ENCODE results near the gene GDPD3.

Gene GDPD3

DNA sequence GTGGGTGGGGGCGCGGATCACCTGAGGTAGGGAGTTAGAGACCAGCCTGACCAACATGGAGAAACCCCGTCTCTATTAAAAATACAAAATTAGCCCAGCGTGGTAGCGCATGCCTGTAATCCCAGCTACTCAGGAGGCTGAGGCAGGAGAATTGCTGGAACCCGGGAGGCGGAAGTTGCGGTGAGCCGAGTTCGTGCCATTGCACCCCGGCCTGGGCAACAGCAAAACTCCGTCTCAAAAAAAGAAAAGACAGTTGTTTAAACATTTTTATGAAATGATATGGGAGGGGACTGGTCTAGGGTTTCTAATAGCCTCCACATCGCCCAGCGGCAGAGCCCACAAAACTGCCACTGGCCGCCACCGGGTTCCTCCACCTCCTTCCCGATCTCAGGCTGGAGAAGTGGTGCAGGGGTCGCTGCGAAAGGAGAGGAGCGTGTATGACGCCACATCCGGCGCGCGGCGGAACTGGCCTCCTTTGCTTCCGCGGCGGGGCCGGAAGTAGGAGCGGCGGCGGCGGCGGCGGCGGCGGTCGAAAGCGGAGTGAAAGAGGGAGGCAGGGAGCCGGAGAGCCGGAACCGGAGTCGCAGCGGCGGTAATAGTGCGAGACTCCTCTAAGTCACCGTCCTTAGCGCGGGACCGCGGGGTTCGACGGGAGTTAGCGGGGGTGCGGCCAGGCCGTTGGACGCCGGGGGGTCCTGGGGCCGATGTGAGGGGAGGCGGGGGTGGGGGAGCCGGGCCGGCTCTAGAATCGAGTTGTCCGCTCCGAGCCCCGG, 37.6 kb downstream of the GDPD3 start, which contains the start of gene PPP4C:
TSS of gene PPP4C (plus strand) at position 492 of the 773 bp plus-strand sequence. CDS start 384 bp downstream, outside the sequence.
- peak; percentile 76 for DNase-seq

DNA sequence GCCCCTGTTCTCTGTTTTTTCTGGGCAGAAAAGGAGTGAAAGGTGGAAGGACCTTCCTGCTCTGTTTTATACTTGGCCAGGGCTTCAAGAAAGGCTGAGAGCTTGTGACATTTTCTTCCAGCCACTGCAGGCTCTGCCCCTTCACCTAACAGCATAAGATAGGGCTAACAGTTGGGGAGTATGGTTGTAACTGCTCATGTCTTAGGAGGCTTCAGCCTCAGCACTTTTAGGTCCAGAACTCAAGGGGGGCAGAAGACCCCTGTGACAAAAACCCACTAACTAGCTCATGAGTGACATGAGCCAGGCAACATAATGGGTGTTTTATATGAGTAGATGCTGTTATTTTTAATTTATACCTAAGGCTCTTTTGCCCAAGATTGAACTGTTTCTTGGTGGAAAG, 42.8 kb downstream of the GDPD3 start:
- DNase-seq = no peak

DNA sequence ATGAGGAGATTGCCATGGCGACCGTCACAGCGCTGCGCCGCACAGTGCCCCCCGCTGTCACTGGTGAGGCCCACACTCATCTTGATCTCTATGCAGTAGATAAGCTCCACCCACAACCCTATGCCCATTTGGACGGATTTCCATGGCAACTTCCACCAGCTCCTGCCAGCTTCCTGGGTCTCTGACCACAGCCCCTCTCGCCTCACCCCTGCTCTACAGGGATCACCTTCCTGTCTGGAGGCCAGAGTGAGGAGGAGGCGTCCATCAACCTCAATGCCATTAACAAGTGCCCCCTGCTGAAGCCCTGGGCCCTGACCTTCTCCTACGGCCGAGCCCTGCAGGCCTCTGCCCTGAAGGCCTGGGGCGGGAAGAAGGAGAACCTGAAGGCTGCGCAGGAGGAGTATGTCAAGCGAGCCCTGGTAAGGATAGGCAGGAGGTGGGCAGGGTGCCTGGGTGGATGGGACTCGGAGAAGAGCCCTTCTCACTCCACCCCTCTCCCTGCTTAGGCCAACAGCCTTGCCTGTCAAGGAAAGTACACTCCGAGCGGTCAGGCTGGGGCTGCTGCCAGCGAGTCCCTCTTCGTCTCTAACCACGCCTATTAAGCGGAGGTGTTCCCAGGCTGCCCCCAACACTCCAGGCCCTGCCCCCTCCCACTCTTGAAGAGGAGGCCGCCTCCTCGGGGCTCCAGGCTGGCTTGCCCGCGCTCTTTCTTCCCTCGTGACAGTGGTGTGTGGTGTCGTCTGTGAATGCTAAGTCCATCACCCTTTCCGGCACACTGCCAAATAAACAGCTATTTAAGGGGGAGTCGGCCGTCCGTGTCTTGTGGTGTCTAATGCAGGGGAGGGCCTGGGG, 43.5 kb downstream of the GDPD3 start:
- DNase-seq = no peak

DNA sequence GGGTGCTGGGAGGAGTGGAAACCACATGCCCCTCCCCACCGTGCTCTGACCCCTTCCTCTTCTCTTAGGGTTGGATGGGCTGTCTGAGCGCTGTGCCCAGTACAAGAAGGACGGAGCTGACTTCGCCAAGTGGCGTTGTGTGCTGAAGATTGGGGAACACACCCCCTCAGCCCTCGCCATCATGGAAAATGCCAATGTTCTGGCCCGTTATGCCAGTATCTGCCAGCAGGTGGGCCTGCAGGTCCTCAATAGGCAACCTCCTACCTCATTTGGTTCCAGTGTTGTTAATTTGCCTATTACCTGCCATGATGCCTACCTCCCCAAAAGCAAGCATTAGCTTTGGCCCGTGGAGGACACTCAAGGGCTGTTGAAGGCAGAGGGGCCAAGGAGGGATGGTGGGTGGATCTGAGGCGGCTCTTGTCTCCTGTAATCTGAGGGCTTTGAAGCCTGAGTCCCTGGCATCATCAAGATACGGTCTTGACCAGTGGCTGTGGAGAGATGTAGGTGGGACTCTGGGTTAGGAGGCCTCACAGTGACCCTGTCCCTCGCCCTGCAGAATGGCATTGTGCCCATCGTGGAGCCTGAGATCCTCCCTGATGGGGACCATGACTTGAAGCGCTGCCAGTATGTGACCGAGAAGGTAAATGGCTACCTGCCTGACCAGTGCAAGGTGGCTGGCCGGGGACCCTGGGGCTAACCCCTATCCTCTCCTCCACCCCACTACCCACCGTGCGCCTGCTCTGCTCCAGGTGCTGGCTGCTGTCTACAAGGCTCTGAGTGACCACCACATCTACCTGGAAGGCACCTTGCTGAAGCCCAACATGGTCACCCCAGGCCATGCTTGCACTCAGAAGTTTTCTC, 44.4 kb downstream of the GDPD3 start:
- no peak for DNase-seq

DNA sequence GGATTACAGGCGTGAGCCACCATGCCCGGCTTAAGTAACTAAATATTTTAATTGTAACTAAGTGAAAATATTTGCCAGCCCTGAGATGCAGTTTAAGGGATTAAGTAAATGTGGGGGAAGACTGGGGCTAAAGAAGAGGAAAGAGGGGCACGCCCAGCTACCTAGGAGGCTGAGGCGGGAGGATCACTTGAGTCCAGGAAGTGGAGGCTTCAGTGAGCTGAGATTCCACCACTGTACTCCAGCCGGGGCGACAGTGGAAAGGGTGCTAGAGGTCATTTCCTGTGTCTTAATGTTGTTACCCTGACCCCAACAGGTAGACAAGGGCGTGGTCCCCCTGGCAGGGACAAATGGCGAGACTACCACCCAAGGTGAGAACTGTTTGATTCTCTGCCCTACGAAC, 45.0 kb downstream of the GDPD3 start:
- DNase-seq = no peak

DNA sequence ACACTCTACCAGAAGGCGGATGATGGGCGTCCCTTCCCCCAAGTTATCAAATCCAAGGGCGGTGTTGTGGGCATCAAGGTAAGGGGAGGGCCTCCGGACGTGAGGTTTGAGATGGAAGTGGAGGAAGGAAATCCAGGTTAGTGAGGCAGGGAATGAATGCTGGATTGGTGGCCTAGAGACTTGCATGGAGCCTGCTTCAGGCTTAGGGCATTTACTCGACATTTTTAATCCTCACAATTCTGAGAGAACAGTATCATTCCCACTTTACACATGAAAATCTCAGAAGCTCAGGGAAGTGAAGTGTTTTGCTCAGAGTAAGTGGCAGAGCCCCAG, 45.8 kb downstream of the GDPD3 start:
- no peak for DNase-seq

DNA sequence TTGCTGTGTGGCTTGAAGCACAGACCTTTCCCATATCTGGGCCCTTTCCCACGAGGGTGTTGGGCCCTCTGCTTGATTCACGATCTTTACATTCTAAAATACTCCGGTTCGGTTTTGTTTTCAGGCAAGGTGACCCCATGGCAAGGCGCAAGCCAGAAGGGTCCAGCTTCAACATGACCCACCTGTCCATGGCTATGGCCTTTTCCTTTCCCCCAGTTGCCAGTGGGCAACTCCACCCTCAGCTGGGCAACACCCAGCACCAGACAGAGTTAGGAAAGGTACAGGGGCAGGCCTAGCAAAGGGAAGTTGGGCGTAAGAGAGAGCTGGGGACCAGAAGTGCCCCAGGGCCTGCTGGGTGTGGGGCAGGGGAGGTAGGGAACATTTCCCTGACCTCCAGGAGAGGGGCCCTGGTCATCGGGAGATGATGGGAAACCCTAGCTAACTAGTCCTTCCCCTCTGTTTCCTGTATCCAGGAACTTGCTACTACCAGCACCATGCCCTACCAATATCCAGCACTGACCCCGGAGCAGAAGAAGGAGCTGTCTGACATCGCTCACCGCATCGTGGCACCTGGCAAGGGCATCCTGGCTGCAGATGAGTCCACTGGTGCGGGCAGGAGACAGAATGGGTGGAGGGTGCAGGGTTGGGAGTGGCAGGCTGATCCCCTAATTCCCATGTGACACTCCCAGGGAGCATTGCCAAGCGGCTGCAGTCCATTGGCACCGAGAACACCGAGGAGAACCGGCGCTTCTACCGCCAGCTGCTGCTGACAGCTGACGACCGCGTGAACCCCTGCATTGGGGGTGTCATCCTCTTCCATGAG, 46.4 kb downstream of the GDPD3 start:
- no peak for DNase-seq

DNA sequence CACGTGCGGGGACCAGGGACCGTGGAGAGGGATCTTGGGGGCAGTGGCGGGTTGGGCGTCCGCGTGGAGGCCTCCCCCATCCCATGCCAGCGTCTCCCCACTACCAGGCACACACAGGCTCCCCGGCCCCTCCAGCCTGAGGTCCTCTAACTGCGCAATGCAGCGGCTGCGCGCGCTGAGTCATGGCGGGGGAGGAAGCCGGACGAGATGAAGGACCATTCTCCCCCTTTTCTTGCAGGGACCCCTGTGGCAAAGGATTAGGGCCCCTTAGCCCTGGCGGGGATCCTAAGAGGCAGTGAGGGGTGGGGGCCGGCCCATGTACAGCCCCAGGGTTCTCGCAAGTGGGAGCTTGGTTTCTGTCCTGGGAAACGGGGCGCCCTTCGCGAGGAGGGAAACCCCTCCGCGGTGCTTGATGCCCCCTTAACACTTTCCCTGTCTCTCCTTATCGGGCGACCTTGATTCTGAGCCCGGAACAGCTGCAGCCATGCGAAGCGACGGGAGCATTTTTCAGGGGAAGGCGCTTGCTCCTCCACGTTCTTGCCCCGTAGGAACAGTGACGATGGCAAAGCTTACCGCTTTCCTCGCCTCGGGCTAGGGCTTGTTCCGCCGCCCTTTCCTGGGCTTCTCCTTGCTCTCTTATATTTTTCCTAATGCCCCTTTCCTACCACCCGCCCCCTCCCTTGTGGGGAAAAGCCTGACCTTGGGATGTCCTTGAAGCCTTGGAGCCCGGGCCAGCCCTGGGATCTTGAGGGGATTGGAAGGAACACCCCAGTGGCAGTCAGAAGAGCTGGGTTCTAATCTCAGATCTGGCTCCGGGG, 47.2 kb downstream of the GDPD3 start:
- no peak for DNase-seq

DNA sequence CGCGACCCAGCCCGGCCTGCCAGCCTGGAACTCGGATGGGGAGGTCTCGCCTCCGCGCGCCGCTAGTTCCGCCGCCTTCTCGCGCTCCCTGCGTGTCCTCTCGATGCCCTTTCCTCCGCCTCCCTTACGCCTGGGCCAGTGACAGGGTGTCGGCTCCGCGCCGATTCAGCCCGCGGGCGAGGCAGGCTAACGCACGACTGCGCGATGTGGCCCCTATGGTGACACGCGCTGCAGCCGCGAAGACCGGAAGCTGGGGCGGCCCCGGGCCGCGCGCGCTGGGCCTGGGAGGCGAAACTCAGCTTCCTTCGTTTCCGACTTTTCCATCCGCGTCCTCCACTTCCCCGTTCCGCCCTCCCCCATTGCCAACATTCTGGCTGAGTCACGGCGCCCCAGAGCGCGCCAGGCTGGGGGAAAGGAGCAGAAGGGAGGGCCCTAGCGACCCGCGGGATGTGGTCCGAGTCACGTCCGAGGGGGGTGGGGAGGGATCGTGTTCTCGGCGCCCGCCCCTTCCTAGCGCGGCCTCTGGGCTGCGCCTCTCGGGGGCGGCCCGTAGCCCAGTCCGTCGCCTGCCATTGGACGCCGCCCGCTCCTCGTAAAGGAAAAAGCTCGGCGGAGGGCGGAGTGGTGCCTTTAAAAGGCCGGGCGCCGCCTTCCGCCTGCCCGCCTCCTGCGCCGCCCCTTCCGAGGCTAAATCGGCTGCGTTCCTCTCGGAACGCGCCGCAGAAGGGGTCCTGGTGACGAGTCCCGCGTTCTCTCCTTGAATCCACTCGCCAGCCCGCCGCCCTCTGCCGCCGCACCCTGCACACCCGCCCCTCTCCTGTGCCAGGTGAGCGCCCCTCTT, 48.0 kb downstream of the GDPD3 start, which contains the start of gene ALDOA:
TSS of gene ALDOA (plus strand) at position 659 of the 841 bp plus-strand sequence. CDS start 1,138 bp downstream, outside the sequence.
- DNase-seq = peak; percentile 94

DNA sequence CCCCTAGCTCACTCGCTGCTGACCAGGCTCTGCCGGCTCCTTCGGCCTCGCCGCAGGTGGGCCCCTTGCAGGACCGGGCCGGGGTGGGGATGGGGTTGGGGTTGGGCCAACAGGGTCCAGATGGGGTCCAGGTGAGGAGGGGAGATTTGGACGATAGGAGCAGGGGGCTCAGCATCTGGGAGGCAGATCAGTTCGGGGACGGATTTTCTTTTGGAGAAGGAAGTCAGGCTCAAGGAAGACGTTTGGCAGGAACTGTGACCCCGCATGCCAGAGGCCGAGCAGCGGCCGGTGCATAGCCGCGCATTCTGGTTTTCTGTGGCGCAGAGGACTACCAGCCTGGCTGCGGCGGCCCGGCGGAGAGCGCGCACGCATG, 48.6 kb downstream of the GDPD3 start:
- no peak for DNase-seq

DNA sequence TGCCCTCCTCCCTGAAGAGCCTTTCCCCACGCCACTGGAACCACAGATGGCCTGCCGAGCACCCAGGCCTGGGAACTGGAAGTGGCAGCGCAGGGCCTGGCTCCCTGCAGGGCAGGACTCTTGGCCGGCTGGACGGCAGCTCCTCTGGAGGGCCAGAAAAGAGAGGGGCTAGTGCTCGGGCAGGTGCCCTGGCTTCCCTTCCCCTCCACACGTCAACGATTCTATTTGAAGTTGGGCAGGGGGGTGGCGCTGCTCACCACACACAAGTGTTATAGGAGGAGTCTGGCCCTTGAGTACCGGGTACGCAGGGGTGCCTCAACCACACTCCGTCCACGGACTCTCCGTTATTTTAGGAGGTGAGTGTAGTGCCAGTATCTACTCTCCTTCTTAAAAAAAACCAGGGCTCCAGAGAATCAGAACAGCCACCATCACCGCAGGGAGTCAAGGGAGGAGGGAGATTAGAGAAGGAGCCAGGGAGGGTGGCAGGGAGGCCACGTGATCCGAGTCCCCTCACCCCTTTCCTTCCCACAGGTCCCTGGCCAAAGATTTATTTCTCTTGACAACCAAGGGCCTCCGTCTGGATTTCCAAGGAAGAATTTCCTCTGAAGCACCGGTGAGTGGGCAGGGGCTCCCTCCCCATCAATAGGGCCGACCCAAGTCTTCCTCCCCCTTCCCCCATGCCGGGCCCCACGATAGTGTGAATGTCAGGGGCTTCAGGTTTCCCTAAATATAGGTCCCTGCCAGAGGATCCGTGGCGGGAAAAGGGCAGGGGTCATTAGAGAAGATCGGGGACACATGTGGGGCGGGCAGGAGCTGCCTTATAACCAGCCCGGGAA, 49.2 kb downstream of the GDPD3 start:
- DNase-seq = peak; percentile 79

DNA sequence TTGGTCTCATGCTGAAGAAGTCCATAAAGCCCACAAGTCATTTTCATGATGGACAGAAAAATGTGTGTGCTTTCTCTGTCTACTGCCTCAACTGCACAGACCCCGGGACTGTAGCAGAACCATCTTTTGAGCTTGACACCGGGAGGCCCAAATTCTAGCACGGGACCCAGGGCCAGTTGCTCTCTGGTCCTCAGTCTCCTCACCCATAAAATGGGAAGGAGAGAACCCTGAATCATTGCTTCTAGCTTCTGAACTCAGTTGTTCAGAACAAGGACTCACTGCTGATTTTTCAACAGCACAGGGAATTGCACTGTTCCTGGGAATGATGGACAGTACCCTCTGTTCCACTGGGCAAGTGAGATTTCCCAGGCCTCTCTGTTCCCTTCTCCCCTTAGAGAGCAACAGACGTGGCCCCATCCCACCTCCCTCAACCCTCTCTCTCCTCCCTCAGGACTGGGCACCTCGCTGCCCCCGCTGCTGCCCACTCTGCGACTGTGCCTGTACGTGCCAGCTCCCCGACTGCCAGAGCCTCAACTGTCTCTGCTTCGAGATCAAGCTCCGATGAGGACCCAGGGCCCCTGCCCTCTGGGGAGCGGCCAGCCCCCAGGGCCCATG, 50.0 kb downstream of the GDPD3 start:
- DNase-seq = no peak

DNA sequence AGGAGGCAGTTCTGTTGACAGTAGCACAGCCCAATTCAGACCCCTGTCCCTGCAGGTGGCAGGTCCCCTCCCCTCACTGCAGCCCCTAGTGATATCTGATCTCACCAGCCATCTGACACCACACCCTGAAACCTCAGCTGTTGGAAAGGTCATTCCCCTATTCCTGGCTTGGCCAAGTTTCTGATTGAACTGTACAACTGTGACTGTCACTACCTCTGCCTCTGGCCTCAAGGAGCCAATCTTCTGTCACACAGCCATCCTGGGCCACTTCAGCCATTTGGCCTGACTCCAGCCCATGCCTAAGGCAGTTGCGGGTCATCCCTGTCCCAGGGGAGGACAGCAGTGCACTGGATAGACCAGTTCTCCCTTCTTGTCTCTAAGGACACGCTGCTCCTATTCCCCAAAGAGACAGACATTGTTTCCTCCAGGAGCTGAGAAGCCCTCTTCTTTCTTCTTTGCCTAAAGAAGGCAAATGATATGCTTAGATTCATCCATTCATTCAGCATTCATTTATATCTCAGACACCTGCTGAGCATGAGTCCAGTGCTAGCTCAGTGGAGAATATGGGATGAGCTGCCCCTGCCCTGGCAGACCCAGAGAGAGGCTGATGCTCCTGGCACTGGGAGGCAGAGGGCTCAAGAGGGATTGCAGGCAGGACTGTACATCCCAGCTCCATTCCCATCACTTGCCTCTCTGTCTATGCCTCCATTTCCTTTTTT, 52.3 kb downstream of the GDPD3 start:
- DNase-seq = no peak

DNA sequence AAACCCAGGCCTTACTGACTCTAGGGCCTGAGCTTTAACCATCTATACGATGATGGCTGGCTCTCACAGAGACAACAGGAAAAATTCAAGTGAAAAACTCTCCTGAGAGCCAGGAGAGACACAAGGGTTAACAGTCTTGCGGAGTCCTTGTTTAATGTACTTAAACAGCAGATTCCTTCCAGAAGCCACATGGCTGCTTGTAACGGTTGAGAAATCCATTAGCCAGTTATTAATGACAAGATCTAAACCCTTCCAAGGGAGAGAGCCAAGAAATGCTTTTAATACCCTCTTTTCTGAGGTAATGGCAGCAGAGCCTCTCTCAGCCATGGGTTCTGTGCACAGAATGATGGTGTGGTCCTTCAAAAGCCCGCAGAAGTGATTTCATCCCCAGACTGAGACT, 53.0 kb downstream of the GDPD3 start:
- DNase-seq = no peak

DNA sequence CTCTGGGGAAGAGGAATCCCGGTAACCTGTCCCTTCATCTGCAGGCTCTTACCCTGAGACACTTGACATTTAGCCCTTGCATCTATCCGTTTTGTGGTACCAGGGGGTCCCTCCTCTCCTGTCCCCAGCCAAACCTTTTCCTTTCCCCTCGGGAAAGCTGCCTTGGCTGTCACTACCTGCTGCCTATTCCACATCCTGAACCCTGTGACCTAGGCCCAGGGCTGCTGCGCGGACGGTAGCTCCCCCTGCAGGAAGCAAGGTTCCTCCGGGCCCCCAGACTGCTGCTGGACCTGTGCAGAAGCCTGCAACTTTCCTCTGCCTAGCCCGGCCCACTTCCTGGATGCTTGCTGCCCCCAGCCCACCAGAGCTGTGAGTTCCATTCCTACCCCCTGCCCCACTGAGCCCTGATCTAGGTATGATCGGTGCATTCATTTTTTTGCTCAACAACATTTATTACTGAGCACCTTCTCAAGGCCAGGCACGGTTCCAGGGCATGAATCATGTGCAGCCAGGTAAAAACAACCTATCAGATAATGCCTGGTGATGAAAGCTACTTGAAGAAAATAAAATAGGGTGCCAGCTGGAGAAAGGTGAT, 58.3 kb downstream of the GDPD3 start:
- DNase-seq = peak; percentile 10

All from KG1 (cell line).